OCI-M2 (cell line): ENCODE data around the gene ATG7.
A peak's percentile ranks its signal among the peaks of the same experiment; 100 is the strongest.
"Not testable (repeated sequence)": the region's sequence is repeated elsewhere in the genome, so short reads cannot be mapped to it uniquely, and the experiment has no call there.

ENCODE experiments used
- DNase-seq: peaks from one replicate; lab custom pipeline; 2025; ENCODE audit not compliant: unreplicated experiment; lab: John Stamatoyannopoulos, UW

The ATG7 gene

DNA sequence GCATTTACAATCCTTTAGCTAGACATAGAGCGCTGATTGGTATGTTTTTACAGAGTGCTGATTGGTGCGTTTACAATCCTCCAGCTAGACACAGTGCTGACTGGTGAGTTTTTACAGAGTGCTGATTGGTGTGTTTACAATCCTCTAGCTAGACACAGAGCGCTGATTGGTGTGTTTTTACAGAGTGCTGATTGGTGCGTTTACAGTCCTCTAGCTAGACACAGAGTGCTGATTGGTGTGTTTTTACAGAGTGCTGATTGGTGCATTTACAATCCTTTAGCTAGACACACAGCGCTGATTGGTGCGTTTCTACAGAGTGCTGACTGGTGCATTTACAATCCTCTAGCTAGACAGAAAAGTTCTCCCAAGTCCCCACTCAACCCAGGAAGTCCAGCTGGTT lies 76.7 kb downstream of the ATG7 start:
- DNase-seq: not testable (repeated sequence)

DNA sequence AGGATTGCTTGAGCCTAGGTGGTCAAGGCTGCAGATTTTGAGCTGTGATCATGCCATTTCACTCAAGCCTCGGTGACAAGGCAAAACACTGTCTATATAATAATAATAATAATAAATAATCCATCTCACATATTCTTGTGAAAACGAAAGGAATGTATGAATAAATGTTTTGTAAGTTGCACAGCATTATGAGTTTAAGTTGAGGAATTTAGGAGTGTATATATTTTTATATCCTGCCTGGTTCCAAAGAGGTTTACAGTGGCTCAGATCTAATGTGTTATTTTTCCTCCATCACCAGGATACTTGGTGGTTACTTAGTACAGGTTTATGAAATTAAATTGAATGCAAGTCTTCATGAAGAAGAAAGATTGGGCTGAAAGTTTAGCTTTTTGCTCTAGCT lies 77.2 kb downstream of the ATG7 start:
- no peak for DNase-seq

DNA sequence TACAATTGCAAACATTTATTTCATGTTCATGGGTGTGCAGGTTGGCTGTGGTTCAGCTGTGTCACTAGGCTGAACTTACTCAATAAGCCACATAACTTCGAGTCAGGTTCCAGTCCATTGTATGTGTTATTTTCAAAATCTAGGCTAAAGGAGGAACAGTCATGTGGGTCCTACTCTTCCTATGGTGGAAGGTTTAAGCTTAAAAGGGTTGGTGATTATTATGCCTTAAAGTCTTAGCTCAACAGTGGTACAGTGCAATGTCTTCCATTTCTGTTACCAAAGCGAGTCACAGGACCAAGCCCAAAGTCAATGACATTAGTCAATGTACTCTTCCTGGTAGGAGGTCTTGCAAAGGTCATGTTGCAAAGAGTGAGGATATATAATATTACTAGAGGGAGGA lies 78.2 kb downstream of the ATG7 start:
- DNase-seq: no peak

DNA sequence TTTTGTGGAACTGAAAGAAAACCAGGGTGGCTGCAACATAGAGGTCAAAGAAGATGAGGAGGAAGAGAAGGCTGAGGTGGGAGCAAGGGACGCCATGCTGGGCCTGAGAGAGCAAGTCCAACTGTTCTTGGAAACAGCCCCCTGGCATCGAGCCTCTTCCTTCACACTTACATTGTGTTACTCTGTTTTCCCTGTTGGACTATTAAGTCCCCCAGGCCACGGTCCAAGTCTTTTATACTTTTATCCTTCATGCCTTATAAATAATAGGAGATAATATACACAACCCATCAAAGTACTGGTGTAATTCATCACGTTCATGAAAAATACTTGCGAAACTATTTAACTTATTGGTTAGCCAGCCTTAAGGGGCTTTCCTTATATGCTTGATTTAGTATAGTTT lies 79.3 kb downstream of the ATG7 start:
- no peak for DNase-seq

GRCh38 chr3:11356269-11356668 lies 84.1 kb downstream of the ATG7 start:
- no peak for DNase-seq

GRCh38 chr3:11362600-11362999 lies 90.4 kb downstream of the ATG7 start:
- DNase-seq: no peak

GRCh38 chr3:11363715-11364114 lies 91.5 kb downstream of the ATG7 start:
- no peak for DNase-seq

DNA sequence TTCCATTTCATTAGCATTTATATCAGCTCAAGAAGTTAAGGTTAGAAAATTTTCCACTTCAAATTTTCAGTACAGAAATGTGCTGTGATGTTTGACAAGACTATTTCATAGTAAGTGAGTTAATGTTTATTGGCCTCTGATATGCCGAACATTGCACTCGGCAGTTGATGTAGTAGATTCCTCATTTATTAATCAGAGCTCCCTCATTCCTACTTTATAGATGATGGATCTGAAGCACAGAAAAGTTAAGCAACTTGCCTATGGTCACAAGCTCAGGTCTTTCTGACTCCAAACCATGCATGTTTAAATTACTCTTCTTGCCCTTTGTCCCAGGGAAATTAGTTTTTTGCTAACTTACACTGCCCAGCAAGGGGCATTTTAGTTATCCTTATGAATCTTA lies 92.0 kb downstream of the ATG7 start:
- no peak for DNase-seq

DNA sequence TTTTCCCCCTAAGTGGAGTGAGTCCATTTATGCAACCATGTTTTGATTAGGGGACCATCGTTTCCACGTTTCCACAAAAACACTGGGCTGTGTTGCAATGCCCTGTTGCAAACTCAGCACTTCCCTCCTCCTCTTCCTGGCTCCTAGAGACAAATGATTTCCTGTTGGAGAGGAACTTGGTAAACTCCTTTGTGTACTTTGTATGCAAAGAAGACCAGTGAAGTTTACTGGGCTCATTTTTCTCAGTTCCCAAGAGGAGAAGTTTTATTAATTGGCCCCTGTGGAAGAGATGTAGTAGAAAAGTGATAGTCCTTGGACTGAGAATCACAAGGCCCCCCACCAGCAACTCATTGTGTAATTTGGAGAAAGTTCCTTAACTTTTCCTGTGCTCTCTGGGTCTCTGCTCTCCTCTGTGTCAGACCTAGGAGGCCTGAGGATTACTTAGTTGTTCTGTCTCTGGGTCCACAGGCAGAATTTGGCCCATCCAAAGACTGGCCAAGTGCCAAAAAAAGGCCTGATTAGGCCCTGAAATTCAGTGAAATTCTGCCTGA lies 95.0 kb downstream of the ATG7 start:
- DNase-seq: no peak

- DNase-seq: no peak
These were observed 98.0 kb downstream of the ATG7 start for GRCh38 chr3:11370191-11370590.

DNA sequence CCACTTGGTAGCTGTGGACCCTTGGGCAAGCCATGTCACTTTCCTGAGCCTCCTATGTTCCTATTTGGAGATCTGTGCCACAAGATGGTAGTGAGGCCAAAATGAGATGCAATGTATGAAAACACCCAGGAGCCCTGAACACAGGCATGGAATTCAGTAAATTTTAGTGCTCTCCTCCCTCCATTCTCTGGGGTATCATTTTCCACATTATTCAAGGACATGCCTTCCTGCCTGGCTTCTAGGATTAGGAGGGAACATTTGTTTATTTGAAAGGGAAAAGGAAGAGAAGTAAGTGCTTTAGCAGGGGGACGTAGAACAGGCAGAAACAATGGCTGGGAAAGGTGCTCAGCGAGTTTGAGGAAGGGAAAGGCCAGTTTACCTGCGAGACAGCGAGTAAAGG lies 98.8 kb downstream of the ATG7 start:
- DNase-seq: no peak

DNA sequence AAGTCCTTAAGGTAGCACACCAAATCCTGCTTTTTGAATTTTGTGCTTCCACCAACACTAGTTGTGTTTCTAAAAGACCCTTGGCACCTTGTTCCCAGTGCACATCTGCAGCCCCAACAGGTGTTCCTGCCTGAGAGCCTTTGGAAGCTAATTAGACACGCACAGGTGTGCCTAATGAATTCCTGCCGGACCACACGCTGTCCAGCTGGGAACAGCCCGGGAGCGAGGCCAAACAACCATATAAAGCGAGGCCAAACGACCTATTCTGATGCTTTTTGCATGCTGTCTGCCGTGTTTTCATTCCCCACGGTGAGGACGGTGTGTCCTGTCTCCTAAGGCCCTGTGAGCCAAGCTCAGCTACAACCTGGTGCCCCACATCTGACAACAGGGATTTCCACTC lies 99.5 kb downstream of the ATG7 start:
- no peak for DNase-seq

DNA sequence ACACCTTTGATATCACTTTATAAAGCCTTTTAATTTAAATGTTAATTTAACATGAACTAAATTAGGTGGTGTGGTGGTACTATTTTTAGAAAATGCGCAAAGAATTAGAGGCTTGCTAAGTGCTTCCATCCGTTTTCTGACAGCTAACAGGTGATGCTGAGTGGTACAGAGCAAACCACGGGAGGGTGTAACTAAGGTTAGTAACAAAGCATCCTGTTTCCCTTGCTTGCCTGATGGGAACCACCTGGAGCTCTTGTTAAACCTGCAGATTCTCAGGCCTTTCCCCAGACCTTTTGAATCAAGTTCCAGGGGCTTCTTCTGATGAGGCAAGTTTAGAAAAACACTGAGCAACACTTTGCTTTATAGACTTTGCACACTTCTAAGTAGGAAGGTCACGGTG lies 101.0 kb downstream of the ATG7 start:
- no peak for DNase-seq

GRCh38 chr3:11373654-11374053 lies 101.5 kb downstream of the ATG7 start:
- DNase-seq: no peak

- DNase-seq: no peak
These were observed 103.3 kb downstream of the ATG7 start for GRCh38 chr3:11375333-11376088.

DNA sequence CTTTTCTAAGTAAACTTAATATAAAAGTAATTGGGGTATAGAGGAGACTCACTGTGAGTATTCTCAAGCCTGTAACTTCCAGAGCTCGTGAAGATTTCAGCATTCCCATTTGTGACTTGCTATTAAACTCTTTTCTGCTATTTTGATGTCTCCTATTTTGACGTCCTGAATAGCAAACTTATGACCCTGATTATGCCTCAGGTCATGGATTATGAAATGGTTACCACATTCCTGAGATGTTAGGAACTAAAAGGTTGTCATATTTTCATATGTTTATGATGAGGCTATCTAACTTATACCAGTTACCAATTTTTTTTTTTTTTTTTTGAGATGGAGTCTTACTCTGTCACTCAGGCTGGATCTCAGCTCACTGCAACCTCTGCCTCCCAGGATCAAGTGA lies 105.5 kb downstream of the ATG7 start:
- DNase-seq: no peak

DNA sequence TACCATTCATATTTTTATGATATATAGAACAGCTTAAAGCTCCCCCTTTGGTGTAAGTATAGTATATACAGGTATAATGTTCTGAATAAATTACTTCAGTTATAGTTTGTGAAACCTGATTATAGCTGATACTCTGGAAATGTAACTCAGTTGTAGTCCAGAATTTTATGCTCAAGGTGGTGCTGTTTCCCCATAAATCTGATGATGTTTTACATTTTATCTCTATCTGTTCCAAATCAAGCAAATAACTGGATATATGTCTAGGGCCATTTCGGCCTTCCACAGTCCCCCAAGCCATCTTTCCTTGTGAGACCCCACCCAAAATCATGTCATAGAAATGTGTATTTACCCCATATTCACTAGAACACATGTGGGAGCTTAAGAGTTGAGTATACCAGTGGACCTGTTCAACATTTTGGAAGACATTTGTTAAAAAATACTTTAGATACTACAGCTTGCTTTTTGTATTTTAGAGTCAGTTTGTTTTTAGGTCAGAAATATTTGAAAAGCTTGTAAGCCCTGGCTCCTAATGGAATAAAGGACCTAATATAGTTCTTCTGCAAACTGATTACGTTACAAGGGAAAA lies 107.1 kb downstream of the ATG7 start:
- DNase-seq: peak; percentile 0

DNA sequence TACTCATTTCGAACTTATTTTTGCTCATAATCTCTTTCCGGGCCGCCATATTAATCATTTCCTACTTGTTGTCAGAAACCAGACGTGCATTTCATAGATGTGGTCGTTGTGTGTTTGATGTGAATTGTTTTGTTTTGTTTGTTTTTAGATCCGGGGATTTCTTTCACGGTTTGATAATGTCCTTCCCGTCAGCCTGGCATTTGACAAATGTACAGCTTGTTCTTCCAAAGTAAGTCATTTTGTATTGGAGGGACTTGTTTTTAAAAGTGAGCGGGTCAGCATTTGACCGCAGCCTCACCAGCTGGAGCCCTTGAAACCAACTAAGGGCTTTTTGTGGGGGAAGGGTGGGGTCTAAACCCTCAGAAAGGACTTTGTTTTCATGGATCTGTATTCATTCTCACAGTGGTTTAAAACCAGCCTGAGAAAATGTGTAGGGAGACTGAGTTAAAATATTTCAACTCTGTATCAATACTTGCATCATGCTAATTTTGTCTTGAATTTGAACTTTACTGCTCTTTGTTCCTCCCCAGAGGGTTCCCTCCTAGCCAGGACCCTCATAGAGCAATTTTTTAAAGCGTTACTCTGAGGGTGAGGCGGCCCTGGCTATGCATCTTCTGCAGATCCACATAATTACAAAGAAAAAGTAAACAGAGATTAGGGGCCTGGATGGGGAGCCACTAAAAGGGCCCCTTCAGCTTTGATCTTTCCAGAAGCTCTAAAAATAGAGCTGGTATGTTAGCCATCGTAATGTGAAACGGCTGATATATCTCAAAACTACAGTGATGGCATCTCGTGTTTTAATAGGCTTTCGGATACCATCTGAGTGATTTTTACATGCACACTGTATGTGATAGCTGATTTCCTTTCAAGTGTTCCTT lies 107.9 kb downstream of the ATG7 start:
- no peak for DNase-seq

- no peak for DNase-seq
These were observed 108.9 kb downstream of the ATG7 start for GRCh38 chr3:11381141-11381540.

DNA sequence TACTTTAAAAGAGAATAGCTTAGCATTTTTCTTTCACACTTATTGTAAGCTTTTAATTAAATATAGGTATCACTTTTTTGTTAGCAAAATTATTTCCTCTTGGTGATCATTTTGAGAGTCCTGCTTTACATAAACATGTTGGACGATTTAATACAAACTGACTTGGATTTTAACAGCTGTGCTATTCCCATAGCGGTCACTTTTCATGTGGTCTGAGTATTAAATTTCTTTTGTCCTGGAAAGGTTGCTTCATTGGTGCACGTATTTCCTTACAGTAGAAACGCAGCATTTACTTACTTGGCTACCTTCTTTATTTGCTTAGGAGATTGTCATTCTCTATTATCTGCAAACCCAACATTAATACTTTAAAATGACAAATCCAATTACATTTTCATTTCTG lies 109.4 kb downstream of the ATG7 start:
- no peak for DNase-seq

DNA sequence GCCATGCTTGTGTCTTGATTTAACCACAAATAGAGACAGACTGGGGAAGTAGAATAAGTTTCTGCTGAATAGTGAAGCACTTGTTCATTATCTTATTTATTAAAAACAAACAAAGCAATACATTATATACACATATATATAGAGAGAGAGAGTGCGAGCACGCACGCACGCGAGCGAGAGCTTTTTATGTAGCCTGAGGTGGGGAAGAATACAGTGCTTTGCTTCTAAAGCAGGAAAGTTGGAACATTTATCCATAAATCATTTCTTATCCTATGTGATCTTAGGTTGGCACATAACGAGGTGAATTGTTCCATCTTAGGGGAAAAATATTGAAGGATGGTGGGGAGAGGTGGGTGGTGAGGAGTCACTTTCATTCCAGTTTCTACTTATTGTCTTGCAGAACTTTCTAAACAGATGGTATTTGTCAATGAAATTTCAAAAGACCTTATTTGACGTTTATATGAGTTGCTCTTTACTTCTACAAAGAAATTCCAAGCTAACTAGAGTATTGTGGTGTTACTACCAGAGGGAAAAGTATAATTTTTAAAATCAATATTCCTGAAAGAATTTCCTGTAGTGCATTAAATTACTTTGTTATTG lies 110.0 kb downstream of the ATG7 start:
- no peak for DNase-seq
